IgD-negative memory B cell (primary cell): Measurements from ENCODE around the gene IGFBP5. TPM values are rescaled to one million over a fixed set of nuclear protein-coding genes. Genes with fewer than 3 reads are reported as not detected.

Source experiments
- polyA plus RNA-seq: library from polyadenylated mRNA; unstranded; fragments of 300-500 nt; fragmentation: Illumina TruSeq; gene quantifications from one replicate; pipeline ENCODE4 v1.2.3, GENCODE V29; 2021

Gene IGFBP5
- polyA plus RNA-seq, 1 donor from 2014 or later, result not detected

Other genes with a start within 250 kb of the IGFBP5 start
- gene RPL37A, start 196.7 kb downstream of the IGFBP5 start, polyA plus RNA-seq, result 4,003 TPM
- gene IGFBP2, start 62.1 kb downstream of the IGFBP5 start, polyA plus RNA-seq, result not detected
- gene TNP1, start 164.5 kb upstream of the IGFBP5 start, polyA plus RNA-seq, result not detected